Measurements from ENCODE around the gene ZNRF4. TPM values are rescaled to one million over a fixed set of nuclear protein-coding genes. Genes with fewer than 3 reads are reported as not detected.

ZNRF4 gene
- total and polyA plus RNA-seq, 7 donors: not detected

- no peak for DNase-seq
- H3K36me3 ChIP-seq (ENCODE audit: insufficient read depth in 1 of 2, low read depth in 1 of 2): no peaks in the 10 kb centered on the region
- no peak for ATAC-seq
- H3K4me3 ChIP-seq: no peak overlapping the region
- intact Hi-C loops (cut with DNase I): no loop called here
- no peak overlapping the region for H3K27ac ChIP-seq
- no peaks in the 10 kb centered on the region for H3K9me3 ChIP-seq
- TF ChIP-seq CTCF (IDR thresholded peaks at IDR 0.05): no peak
- peaks cover 3 to 23% (median 6%) of the 10 kb centered on the region in 3 donors for H3K27me3 ChIP-seq (ENCODE audit: insufficient read depth in 3 of 3, low read length in 2 of 3)
- no peaks in the 10 kb centered on the region for H3K4me1 ChIP-seq
- 60 to 82% (median 75%) methylated on average over 1 of the region's 1 CpG for WGBS, 3 donors
Measured at GRCh38 chr19:5425260-5425659, 30.0 kb upstream of the ZNRF4 start.

- WGBS, 3 donors: 24 to 31% (median 27%) methylated on average over 10 of the region's 10 CpGs
Measured at GRCh38 chr19:5430237-5430636, 25.0 kb upstream of the ZNRF4 start.

GRCh38 chr19:5432687-5433086 is 22.5 kb upstream of the ZNRF4 start:
- Histone ChIP-seq H3K4me3 (no peak overlapping the region), H3K4me1 (no peaks in the 10 kb centered on the region), H3K27ac (no peak overlapping the region), H3K27me3 (ENCODE audit: insufficient read depth in 3 of 3, low read length in 2 of 3) (peaks cover 0 to 14% (median 0%) of the 10 kb centered on the region in 3 donors), H3K9me3 (no peaks in the 10 kb centered on the region), H3K36me3 (ENCODE audit: insufficient read depth in 1 of 2, low read depth in 1 of 2) (no peaks in the 10 kb centered on the region)
- WGBS, 3 donors: 57 to 81% (median 68%) methylated on average over 5 of the region's 5 CpGs
- DNase-seq (no peak), ATAC-seq (no peak)
- intact Hi-C loops (cut with DNase I): no loop called here
- no peak for TF ChIP-seq CTCF (IDR thresholded peaks at IDR 0.05)

More at GRCh38 chr19:5430237-5430636, 25.0 kb upstream of the ZNRF4 start:
- intact Hi-C loops (cut with DNase I): no loop called here
- Histone ChIP-seq H3K4me1 (no peaks in the 10 kb centered on the region), H3K4me3 (no peak overlapping the region), H3K27me3 (ENCODE audit: insufficient read depth in 3 of 3, low read length in 2 of 3) (peaks cover 2 to 15% (median 3%) of the 10 kb centered on the region in 3 donors), H3K9me3 (no peaks in the 10 kb centered on the region), H3K27ac (no peak overlapping the region), H3K36me3 (ENCODE audit: insufficient read depth in 1 of 2, low read depth in 1 of 2) (no peaks in the 10 kb centered on the region)
- DNase-seq (no peak), ATAC-seq (no peak)
- TF ChIP-seq CTCF (IDR thresholded peaks at IDR 0.05): no peak

GRCh38 chr19:5434351-5434917 is 20.8 kb upstream of the ZNRF4 start:
- no peak overlapping the region for H3K27ac ChIP-seq
- H3K36me3 ChIP-seq (ENCODE audit: insufficient read depth in 1 of 2, low read depth in 1 of 2): no peaks in the 10 kb centered on the region
- WGBS, 3 donors: 43 to 47% (median 44%) methylated on average over 6 of the region's 6 CpGs
- no peaks in the 10 kb centered on the region for H3K4me1 ChIP-seq
- H3K27me3 ChIP-seq (ENCODE audit: insufficient read depth in 3 of 3, low read length in 2 of 3): peaks cover 0 to 27% (median 0%) of the 10 kb centered on the region in 3 donors
- ATAC-seq (no peak), DNase-seq (no peak)
- H3K4me3 ChIP-seq: no peak overlapping the region
- intact Hi-C loops (cut with DNase I): no loop called here
- TF ChIP-seq CTCF (IDR thresholded peaks at IDR 0.05): no peak
- no peaks in the 10 kb centered on the region for H3K9me3 ChIP-seq
